ENCODE results near the gene PRR20D.
"Not testable (repeated sequence)": the region's sequence is repeated elsewhere in the genome, so short reads cannot be mapped to it uniquely, and the experiment has no call there.

The PRR20D gene

GRCh38 chr13:57160332-57160731 is at the start of gene PRR20D:
PRR20D (plus strand) TSS chr13:57160632; CDS start chr13:57161019, 387 bp downstream.
- DNase-seq, result not testable (repeated sequence)

- no peak for DNase-seq
These were observed 45.5 kb upstream of the PRR20D start for GRCh38 chr13:57114945-57115344.

GRCh38 chr13:57123681-57124080 is 36.8 kb upstream of the PRR20D start:
- DNase-seq, result no peak

GRCh38 chr13:57128909-57129308 is 31.5 kb upstream of the PRR20D start:
- no peak for DNase-seq

- no peak for DNase-seq
These were observed 24.3 kb upstream of the PRR20D start for GRCh38 chr13:57136093-57136492.

GRCh38 chr13:57137585-57137984 is 22.8 kb upstream of the PRR20D start:
- no peak for DNase-seq

GRCh38 chr13:57138988-57139387 is 21.4 kb upstream of the PRR20D start:
- no peak for DNase-seq

GRCh38 chr13:57139781-57140180 is 20.7 kb upstream of the PRR20D start:
- DNase-seq, result not testable (repeated sequence)

- DNase-seq, result not testable (repeated sequence)
These were observed 20.0 kb upstream of the PRR20D start, which contains the start of gene PRR20A for GRCh38 chr13:57140235-57140968. PRR20A (plus strand) TSS chr13:57140918; CDS start chr13:57141305, 387 bp downstream.

GRCh38 chr13:57147188-57147587 is 13.2 kb upstream of the PRR20D start, which contains the start of gene PRR20B:
PRR20B (plus strand) TSS chr13:57147488; CDS start chr13:57147875, 387 bp downstream.
- DNase-seq, result not testable (repeated sequence)

GRCh38 chr13:57148106-57148505 is 12.3 kb upstream of the PRR20D start:
- not testable (repeated sequence) for DNase-seq

GRCh38 chr13:57153761-57154160 is 6.7 kb upstream of the PRR20D start, which contains the start of gene PRR20C:
PRR20C (plus strand) TSS chr13:57154061; CDS start chr13:57154448, 387 bp downstream.
- DNase-seq, result not testable (repeated sequence)

GRCh38 chr13:57166897-57167296 is 6.5 kb downstream of the PRR20D start, which contains the start of gene PRR20E:
PRR20E (plus strand) TSS chr13:57167197; CDS start chr13:57167584, 387 bp downstream.
- not testable (repeated sequence) for DNase-seq

GRCh38 chr13:57191667-57192066 is 31.2 kb downstream of the PRR20D start:
- DNase-seq, result no peak

GRCh38 chr13:57212989-57213388 is 52.6 kb downstream of the PRR20D start:
- DNase-seq, result no peak
